GM23248 (cell line): ENCODE data around the gene THOP1.

ENCODE experiments used
- EZH2 ChIP-seq: fragments of 200-600 bp; sonication (generic); IDR thresholded peaks from 2 replicates; pipeline ENCODE4 v1.6.1; 2018; ENCODE audit warnings: antibody characterized with exemption, mild to moderate bottlenecking; ENCODE audit not compliant: insufficient read depth, poor library complexity, severe bottlenecking
- EZH2phosphoT487 ChIP-seq: fragments of 200-600 bp; sonication (generic); IDR thresholded peaks from 2 replicates; pipeline ENCODE4 v1.6.1; 2018; ENCODE audit warnings: antibody characterized with exemption, moderate library complexity, mild to moderate bottlenecking, low read depth; ENCODE audit not compliant: insufficient read depth

DNA sequence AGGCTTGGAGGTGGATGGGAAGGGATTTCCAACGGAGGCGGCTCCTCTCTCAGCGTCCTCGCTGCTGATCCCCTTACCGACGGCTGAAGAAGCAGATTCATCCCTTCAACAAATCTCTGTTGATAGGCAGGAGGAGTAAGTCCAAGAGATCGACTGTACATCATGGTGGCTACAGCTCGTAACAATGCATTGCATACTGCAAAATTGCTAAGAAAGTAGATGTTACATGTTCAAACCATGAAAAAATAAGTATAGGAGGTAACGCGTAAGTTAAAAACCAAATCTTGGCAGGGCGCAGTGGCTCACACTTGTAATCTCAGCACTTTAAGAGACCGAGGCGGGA is 45.0 kb upstream of the THOP1 start:
- TF ChIP-seq EZH2phosphoT487: no peak
- TF ChIP-seq EZH2: no peak
